Measurements from ENCODE around the gene GPX7.
"Not testable (repeated sequence)": the region's sequence is repeated elsewhere in the genome, so short reads cannot be mapped to it uniquely, and the experiment has no call there.

Gene GPX7

GRCh38 chr1:52569449-52570210, 32.5 kb upstream of the GPX7 start:
- H3K36me3 ChIP-seq (replicated peaks), result no peaks in the 10 kb centered on the region
- in situ Hi-C loops (cut with HindIII; ENCODE audit: low pct_ligation_motif_present, low sequenced_read_pairs), result no loop called here
- no peak for DNase-seq
- no peak overlapping the region for H3K4me3 ChIP-seq (ENCODE audit: low read depth, low read length)
- H3K27ac ChIP-seq, result no peak overlapping the region
- H3K27me3 ChIP-seq (replicated peaks), result no peaks in the 10 kb centered on the region
- no peak for TF ChIP-seq CTCF (IDR thresholded peaks at IDR 0.05; ENCODE audit: low read depth, low read length, missing control alignments)

DNA sequence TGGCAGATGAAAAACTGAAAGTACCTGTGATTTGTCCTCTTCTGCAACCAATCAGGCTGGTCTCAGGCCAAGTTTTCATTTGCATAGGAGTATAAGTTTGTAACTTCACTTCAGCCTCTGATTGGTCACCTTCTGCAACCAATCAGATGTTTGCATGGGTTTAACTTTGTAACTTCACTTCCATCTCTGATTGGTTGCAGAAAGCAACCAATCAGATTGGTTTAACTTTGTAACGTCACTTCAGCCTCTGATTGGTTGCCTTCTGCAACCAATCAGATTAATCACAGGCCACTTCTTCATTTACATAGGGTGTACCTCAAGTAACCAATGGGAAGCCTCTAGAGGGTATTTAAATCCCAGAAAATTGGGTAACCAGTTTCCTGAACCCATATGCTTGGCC, 30.4 kb upstream of the GPX7 start:
- no peak overlapping the region for H3K4me3 ChIP-seq (ENCODE audit: low read depth, low read length)
- no peaks in the 10 kb centered on the region for H3K27me3 ChIP-seq (replicated peaks)
- no peaks in the 10 kb centered on the region for H3K36me3 ChIP-seq (replicated peaks)
- TF ChIP-seq CTCF (IDR thresholded peaks at IDR 0.05; ENCODE audit: low read depth, low read length, missing control alignments), result no peak
- DNase-seq, result no peak
- H3K27ac ChIP-seq, result no peak overlapping the region
- in situ Hi-C loops (cut with HindIII; ENCODE audit: low pct_ligation_motif_present, low sequenced_read_pairs), result no loop called here

DNA sequence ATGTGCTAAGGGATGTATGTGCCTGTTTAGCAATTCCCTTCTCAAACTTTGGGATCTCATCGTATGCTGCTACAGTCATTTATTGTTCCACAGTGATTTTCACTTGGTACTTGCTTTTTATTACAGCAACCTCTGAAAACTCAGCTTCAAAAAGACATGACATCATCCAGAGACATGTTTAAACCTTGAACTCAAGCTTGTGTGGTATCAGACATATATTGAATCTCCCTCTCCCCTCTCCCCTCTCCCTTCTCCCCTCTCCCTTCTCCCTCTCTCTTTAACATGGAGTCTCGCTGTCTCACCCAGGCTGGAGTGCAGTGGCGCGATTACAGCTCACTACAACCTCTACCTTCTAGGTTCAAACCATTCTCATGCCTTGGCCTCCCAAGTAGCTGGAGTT, 29.8 kb upstream of the GPX7 start:
- Histone ChIP-seq H3K27me3 (replicated peaks) (no peaks in the 10 kb centered on the region), H3K4me3 (ENCODE audit: low read depth, low read length) (no peak overlapping the region), H3K36me3 (replicated peaks) (no peaks in the 10 kb centered on the region), H3K27ac (no peak overlapping the region)
- no peak for TF ChIP-seq CTCF (IDR thresholded peaks at IDR 0.05; ENCODE audit: low read depth, low read length, missing control alignments)
- in situ Hi-C loops (cut with HindIII; ENCODE audit: low pct_ligation_motif_present, low sequenced_read_pairs), result no loop called here
- no peak for DNase-seq

DNA sequence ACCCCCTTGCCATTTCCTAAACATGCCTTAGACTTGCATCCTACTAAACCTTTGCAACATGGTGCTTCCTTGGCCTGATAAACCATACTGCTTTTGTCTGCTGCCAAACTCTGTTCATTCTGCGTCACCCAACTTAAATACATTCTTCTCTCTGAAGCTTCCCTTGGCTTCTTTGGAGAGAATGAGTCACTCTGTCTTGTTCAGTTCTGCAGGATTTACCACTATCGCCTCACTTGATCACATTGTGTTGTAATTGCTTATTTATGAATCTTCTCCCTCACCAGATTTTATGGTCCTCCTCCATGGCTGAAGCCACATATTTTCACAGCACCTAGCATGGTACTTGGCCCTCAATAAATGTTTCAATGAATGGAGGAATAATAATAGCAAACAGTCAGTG, 27.6 kb upstream of the GPX7 start:
- no peak overlapping the region for H3K4me3 ChIP-seq (ENCODE audit: low read depth, low read length)
- no peak overlapping the region for H3K27ac ChIP-seq
- TF ChIP-seq CTCF (IDR thresholded peaks at IDR 0.05; ENCODE audit: low read depth, low read length, missing control alignments), result no peak
- no peaks in the 10 kb centered on the region for H3K27me3 ChIP-seq (replicated peaks)
- peak; percentile 81 for DNase-seq
- no peaks in the 10 kb centered on the region for H3K36me3 ChIP-seq (replicated peaks)
- in situ Hi-C loops (cut with HindIII; ENCODE audit: low pct_ligation_motif_present, low sequenced_read_pairs), result no loop called here

- Histone ChIP-seq H3K4me3 (ENCODE audit: low read depth, low read length) (no peak overlapping the region), H3K27ac (no peak overlapping the region), H3K36me3 (replicated peaks) (no peaks in the 10 kb centered on the region), H3K27me3 (replicated peaks) (no peaks in the 10 kb centered on the region)
- TF ChIP-seq CTCF (IDR thresholded peaks at IDR 0.05; ENCODE audit: low read depth, low read length, missing control alignments), result no peak
- in situ Hi-C loops (cut with HindIII; ENCODE audit: low pct_ligation_motif_present, low sequenced_read_pairs), result no loop called here
- DNase-seq, result no peak
Observed at GRCh38 chr1:52576074-52576473, 26.1 kb upstream of the GPX7 start.

DNA sequence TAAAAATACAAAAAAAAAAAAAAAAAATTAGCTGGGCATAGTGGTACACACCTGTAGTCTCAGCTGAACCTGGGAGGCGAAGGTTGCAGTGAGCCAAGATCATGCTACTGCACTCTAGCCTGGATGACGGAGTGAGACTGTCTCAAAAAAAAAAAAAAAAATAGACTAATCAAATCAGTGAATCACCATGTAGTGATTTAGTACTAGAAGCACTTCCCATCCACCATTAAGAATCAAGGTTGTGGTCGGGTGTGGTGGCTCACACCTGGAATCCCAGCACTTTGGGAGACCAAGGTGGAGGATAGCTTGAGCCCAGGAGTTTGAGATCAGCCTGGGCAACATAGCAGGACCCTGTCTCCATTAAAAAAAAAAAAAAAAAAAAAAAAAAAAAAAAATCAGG, 24.1 kb upstream of the GPX7 start:
- H3K27ac ChIP-seq; DNase-seq; H3K36me3 ChIP-seq (replicated peaks); H3K4me3 ChIP-seq (ENCODE audit: low read depth, low read length); in situ Hi-C loops (cut with HindIII; ENCODE audit: low pct_ligation_motif_present, low sequenced_read_pairs); H3K27me3 ChIP-seq (replicated peaks): not testable (repeated sequence)
